Calu3 (cell line): ENCODE data around the gene GRIA3. TPM values are rescaled to one million over a fixed set of nuclear protein-coding genes. Genes with fewer than 3 reads are reported as not detected.

ENCODE experiments used
- BruUV-seq: library from RNA; stranded (reverse); fragments of 400-500 nt; replicated peaks from 2 replicates; lab custom pipeline; 2021; lab: Mats Ljungman, UMichigan
- CTCF ChIA-PET: fragments of 300-600 bp; sonication (Branson Sonifier 250); formaldehyde crosslinking; loops from one replicate; lab custom pipeline; 2022; ENCODE audit warnings: antibody characterized with exemption; lab: Charles Lee
- DNase-seq: peaks from one replicate; pipeline ENCODE4 v3.0.0; 2022
- H3K27ac Mint-ChIP-seq: one replicate; pipeline ENCODE4 v1.8.0; 2022; ENCODE audit warnings: mixed read lengths; ENCODE audit not compliant: unreplicated experiment
- H3K27me3 Mint-ChIP-seq: one replicate; pipeline ENCODE4 v1.8.0; 2022; ENCODE audit warnings: mixed read lengths; ENCODE audit not compliant: unreplicated experiment
- H3K36me3 Mint-ChIP-seq: one replicate; pipeline ENCODE4 v1.8.0; 2022; ENCODE audit warnings: mild to moderate bottlenecking, moderate library complexity, mixed read lengths; ENCODE audit not compliant: insufficient read depth, unreplicated experiment
- H3K4me1 Mint-ChIP-seq: one replicate; pipeline ENCODE4 v1.8.0; 2022; ENCODE audit warnings: mild to moderate bottlenecking, low read depth, mixed read lengths; ENCODE audit not compliant: unreplicated experiment
- H3K4me3 Mint-ChIP-seq: one replicate; pipeline ENCODE4 v1.8.0; 2022; ENCODE audit warnings: mild to moderate bottlenecking, low read depth, moderate library complexity, mixed read lengths; ENCODE audit not compliant: unreplicated experiment
- H3K9me3 Mint-ChIP-seq: one replicate; pipeline ENCODE4 v1.8.0; 2022; ENCODE audit warnings: low read depth, mixed read lengths; ENCODE audit not compliant: unreplicated experiment
- CTCF ChIP-seq: fragments of 200-600 bp; IDR thresholded peaks from one replicate; pipeline ENCODE4 v1.8.0; 2022; ENCODE audit warnings: antibody characterized with exemption; ENCODE audit not compliant: unreplicated experiment
- intact Hi-C: fragments of 100-400 bp; cut with micrococcal nuclease; formaldehyde crosslinking; loops from one replicate; pipeline ENCODE4 v1.10.0; 2022; ENCODE audit not compliant: unreplicated experiment
- total RNA-seq: library from RNA; stranded (reverse); gene quantifications from 2 replicates; pipeline ENCODE4 v1.2.3, GENCODE V29; 2022

GRIA3 gene
- total RNA-seq, 1 experiment from 2014 or later = not detected

DNA sequence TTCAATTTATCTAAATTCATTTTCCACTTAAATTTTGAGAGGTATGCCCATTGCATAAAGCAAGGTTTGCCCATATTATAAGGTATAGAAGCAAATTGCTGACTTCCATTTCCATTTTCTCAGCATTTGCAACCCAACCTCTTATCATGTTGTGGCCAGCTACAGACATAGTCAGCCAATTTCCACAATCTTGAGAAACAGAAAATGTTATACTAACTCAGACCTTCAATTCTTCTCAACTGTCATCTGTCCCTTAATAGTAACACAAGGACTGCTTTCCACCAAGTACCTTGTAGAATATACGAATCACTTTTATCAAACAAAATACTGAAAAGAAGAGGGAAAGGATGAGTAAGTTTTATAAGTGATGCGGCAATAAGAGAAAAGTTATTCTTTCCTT is 11.2 kb upstream of the GRIA3 start:
- Mint-ChIP-seq H3K4me3 (no peak overlapping the region), H3K27ac (no peak overlapping the region), H3K9me3 (no peaks in the 10 kb centered on the region), H3K27me3 (no peaks in the 10 kb centered on the region), H3K36me3 (no peaks in the 10 kb centered on the region), H3K4me1 (peaks cover 15% of the 10 kb centered on the region)
- BruUV-seq = no TSS peak
- intact Hi-C loops = loop anchor here (10.0 kb wide), 1 partner anchor 252 kb away; no protein-coding TSS in a partner anchor
- DNase-seq = no peak
- CTCF ChIA-PET = no interaction called here
- no peak for TF ChIP-seq CTCF

DNA sequence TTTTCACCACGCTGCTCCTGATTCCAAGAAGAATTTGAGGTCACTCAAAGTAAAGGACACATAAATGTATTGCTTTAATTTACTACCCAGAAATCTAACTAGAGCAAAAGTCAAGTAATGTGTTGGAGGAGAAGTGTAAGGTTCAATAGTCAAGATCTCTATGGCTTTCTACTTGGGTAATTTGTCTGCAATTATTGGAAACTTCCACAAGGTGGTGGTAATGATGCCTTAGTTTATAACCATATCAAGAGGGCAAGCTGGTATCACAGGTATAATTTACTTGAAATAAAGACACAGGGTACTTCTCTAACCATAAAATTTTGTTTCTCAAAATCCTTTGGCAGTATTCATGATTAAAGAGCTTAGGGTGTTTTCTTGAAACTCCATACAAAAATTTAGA is 10.2 kb upstream of the GRIA3 start:
- Mint-ChIP-seq H3K36me3 (no peaks in the 10 kb centered on the region), H3K27ac (no peak overlapping the region), H3K27me3 (no peaks in the 10 kb centered on the region), H3K4me3 (no peak overlapping the region), H3K4me1 (peaks cover 11% of the 10 kb centered on the region), H3K9me3 (no peaks in the 10 kb centered on the region)
- CTCF ChIA-PET = no interaction called here
- intact Hi-C loops = loop anchor here (10.0 kb wide), 1 partner anchor 251 kb away; no protein-coding TSS in a partner anchor
- no TSS peak for BruUV-seq
- DNase-seq = no peak
- TF ChIP-seq CTCF = no peak

DNA sequence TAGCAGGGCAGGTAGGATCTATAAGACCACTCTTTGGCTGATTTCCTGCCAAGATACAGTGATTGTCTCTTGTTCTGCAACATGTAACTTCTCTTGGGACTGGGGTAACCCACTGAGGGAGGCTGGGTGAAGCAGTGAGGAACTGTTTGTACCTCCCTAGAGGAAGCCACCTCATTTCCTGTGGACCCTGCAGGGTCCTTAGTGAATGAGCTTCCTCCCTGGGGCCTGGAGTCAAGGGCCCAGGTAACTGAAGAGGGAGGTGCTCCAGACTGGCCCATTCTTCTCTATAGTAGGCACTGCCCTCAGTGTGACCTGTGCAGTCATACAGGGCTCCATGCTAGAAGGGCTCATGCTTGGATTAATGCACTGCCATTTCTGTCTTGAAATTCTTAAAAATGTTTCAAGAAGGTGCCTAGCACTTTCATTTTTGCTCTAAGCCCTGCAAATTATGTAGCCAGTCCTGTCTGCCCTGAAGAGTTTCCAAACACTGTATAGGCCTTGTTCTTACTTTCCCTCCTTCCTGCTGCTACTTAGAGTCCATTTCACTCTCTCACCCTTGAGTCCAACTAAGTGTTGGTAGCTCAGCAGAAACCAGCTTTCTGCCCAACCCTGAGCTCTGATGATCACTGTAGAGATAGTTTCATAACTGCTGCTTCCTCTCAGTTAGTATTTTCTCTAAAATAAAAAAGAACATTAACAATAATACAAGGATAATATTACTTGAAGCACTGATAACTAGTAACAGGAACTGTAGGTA is 8.5 kb upstream of the GRIA3 start:
- H3K9me3 Mint-ChIP-seq = no peaks in the 10 kb centered on the region
- CTCF ChIA-PET = no interaction called here
- no TSS peak for BruUV-seq
- no peak overlapping the region for H3K4me3 Mint-ChIP-seq
- no peaks in the 10 kb centered on the region for H3K36me3 Mint-ChIP-seq
- no peaks in the 10 kb centered on the region for H3K4me1 Mint-ChIP-seq
- TF ChIP-seq CTCF = no peak
- no peaks in the 10 kb centered on the region for H3K27me3 Mint-ChIP-seq
- no peak for DNase-seq
- intact Hi-C loops = loop anchor here (10.0 kb wide), 1 partner anchor 249 kb away; no protein-coding TSS in a partner anchor
- H3K27ac Mint-ChIP-seq = no peak overlapping the region

- no peak for TF ChIP-seq CTCF
- no peaks in the 10 kb centered on the region for H3K4me1 Mint-ChIP-seq
- no peak overlapping the region for H3K27ac Mint-ChIP-seq
- no peak overlapping the region for H3K4me3 Mint-ChIP-seq
- H3K9me3 Mint-ChIP-seq = no peaks in the 10 kb centered on the region
- intact Hi-C loops = no loop called here
- no TSS peak for BruUV-seq
- no peak for DNase-seq
- no peaks in the 10 kb centered on the region for H3K36me3 Mint-ChIP-seq
- H3K27me3 Mint-ChIP-seq = peaks cover 30% of the 10 kb centered on the region
- CTCF ChIA-PET = no interaction called here
Measured at GRCh38 chrX:123181233-123181914, 2.7 kb upstream of the GRIA3 start.
